Vagina (tissue), 2 donors: ENCODE measurements around the gene FGFRL1. TPM values are rescaled to one million over a fixed set of nuclear protein-coding genes. Genes with fewer than 3 reads are reported as not detected.
"Not testable (repeated sequence)": the region's sequence is repeated elsewhere in the genome, so short reads cannot be mapped to it uniquely, and the experiment has no call there.

Experiments used
- DNase-seq, 2 donors: peaks; one replicate each; pipeline ENCODE4 v3.0.0-alpha.2; 2017; ENCODE audit errors: extremely low spot score in 2 of 2
- H3K27ac ChIP-seq: fragments of 200-600 bp; sonication (generic); one replicate; pipeline ENCODE4 v1.5.1; 2019
- H3K27me3 ChIP-seq: fragments of 200-600 bp; sonication (generic); one replicate; pipeline ENCODE4 v1.5.1; 2019
- H3K36me3 ChIP-seq, 2 donors: fragments of 200-600 bp; sonication (generic); one replicate each; pipeline ENCODE4 v1.5.1; 2017 to 2019
- H3K4me1 ChIP-seq: fragments of 200-600 bp; sonication (generic); one replicate; pipeline ENCODE4 v1.5.1; 2019
- H3K4me3 ChIP-seq, 2 donors: fragments of 200-600 bp; sonication (generic); 1 replicate in 1 of 2; 2 replicates in 1 of 2; pipeline ENCODE4 v1.5.1; 2016 to 2019
- H3K9me3 ChIP-seq: fragments of 200-600 bp; sonication (generic); one replicate; pipeline ENCODE4 v1.5.1; 2019
- CTCF ChIP-seq, 3 experiments: fragments of 450-650 bp in 2 of 3; fragments of 200-600 bp in 1 of 3; sonication (generic) in 1 of 3; IDR thresholded peaks; one replicate each; pipeline ENCODE4 v1.5.1; 2017 to 2019; ENCODE audit warnings: antibody characterized with exemption in 3 of 3, mild to moderate bottlenecking in 2 of 3, moderate library complexity in 2 of 3
- POLR2A ChIP-seq, 2 donors: fragments of 450-650 bp; IDR thresholded peaks; one replicate each; pipeline ENCODE4 v1.6.1; 2017; ENCODE audit warnings: antibody characterized with exemption in 2 of 2, mild to moderate bottlenecking in 2 of 2, moderate library complexity in 2 of 2
- POLR2AphosphoS5 ChIP-seq, 2 donors: sonication (generic); formaldehyde crosslinking; IDR thresholded peaks; one replicate each; pipeline ENCODE4 v1.9.0; 2017; ENCODE audit warnings: antibody characterized with exemption in 2 of 2, mild to moderate bottlenecking in 2 of 2, low read depth in 1 of 2; ENCODE audit not compliant: insufficient read depth in 1 of 2
- intact Hi-C: fragments of 100-400 bp; cut with DNase I; formaldehyde crosslinking; loops from one replicate; pipeline ENCODE4 v1.15.1; 2023
- total RNA-seq: library from RNA; depleted of rRNA; stranded (reverse); fragments of >200 nt; gene quantifications from one replicate; pipeline ENCODE4 v1.2.3, GENCODE V29; 2016

Gene FGFRL1
- total RNA-seq, 1 donor from 2014 or later = 20.9 TPM

- no peak overlapping the region for H3K4me3 ChIP-seq
- intact Hi-C loops = no loop called here
- DNase-seq = no peak
- no peaks in the 10 kb centered on the region for H3K27me3 ChIP-seq
- peaks cover 5% of the 10 kb centered on the region for H3K4me1 ChIP-seq
- no peaks in the 10 kb centered on the region for H3K36me3 ChIP-seq
- TF ChIP-seq POLR2AphosphoS5 (IDR thresholded peaks at IDR 0.05; ENCODE audit: insufficient read depth in 1 of 2, low read depth in 1 of 2) (no peak), CTCF (IDR thresholded peaks at IDR 0.05) (no peak), POLR2A (IDR thresholded peaks at IDR 0.05) (no peak)
- no peaks in the 10 kb centered on the region for H3K9me3 ChIP-seq
- H3K27ac ChIP-seq = no peak overlapping the region
These were observed 41.7 kb downstream of the FGFRL1 start for GRCh38 chr4:1053080-1053661.

GRCh38 chr4:1053891-1054290, 42.5 kb downstream of the FGFRL1 start:
- intact Hi-C loops, H3K9me3 ChIP-seq, H3K27ac ChIP-seq, DNase-seq, H3K4me3 ChIP-seq, H3K27me3 ChIP-seq, H3K4me1 ChIP-seq, H3K36me3 ChIP-seq: not testable (repeated sequence)

- H3K4me3 ChIP-seq, H3K36me3 ChIP-seq, H3K27ac ChIP-seq, DNase-seq, H3K4me1 ChIP-seq, intact Hi-C loops, H3K27me3 ChIP-seq, H3K9me3 ChIP-seq: not testable (repeated sequence)
These were observed 43.3 kb downstream of the FGFRL1 start for GRCh38 chr4:1054696-1055242.

- intact Hi-C loops, H3K9me3 ChIP-seq, DNase-seq, H3K36me3 ChIP-seq, H3K4me1 ChIP-seq, H3K27me3 ChIP-seq, H3K4me3 ChIP-seq, H3K27ac ChIP-seq: not testable (repeated sequence)
These were observed 43.8 kb downstream of the FGFRL1 start for GRCh38 chr4:1055243-1055701.

GRCh38 chr4:1055721-1056590, 44.5 kb downstream of the FGFRL1 start:
- Histone ChIP-seq H3K4me3 (no peak overlapping the region), H3K27me3 (no peaks in the 10 kb centered on the region)
- no peak for DNase-seq

More at GRCh38 chr4:1055721-1056590, 44.5 kb downstream of the FGFRL1 start:
- Histone ChIP-seq H3K9me3 (no peaks in the 10 kb centered on the region), H3K4me1 (peaks cover 5% of the 10 kb centered on the region), H3K36me3 (no peaks in the 10 kb centered on the region), H3K27ac (no peak overlapping the region)
- TF ChIP-seq POLR2A (IDR thresholded peaks at IDR 0.05) (no peak), POLR2AphosphoS5 (IDR thresholded peaks at IDR 0.05; ENCODE audit: insufficient read depth in 1 of 2, low read depth in 1 of 2) (no peak), CTCF (IDR thresholded peaks at IDR 0.05) (no peak)
- intact Hi-C loops = no loop called here
